Measurements from ENCODE around the gene SETD2. TPM values are rescaled to one million over a fixed set of nuclear protein-coding genes. Genes with fewer than 3 reads are reported as not detected.
"Not testable (repeated sequence)": the region's sequence is repeated elsewhere in the genome, so short reads cannot be mapped to it uniquely, and the experiment has no call there.

SETD2 gene
- total and polyA plus RNA-seq, 2 experiments from 2014 or later = 14.2 to 36.0 TPM

- Histone ChIP-seq H3K9me3 (ENCODE audit: low read depth) (no peaks in the 10 kb centered on the region), H3K27ac (no peak overlapping the region), H3K27me3 (no peaks in the 10 kb centered on the region), H3K4me1 (ENCODE audit: low read depth) (no peaks in the 10 kb centered on the region), H3K4me3 (no peak overlapping the region), H3K36me3 (peaks cover 6% of the 10 kb centered on the region)
- TF ChIP-seq, protein P1, sequence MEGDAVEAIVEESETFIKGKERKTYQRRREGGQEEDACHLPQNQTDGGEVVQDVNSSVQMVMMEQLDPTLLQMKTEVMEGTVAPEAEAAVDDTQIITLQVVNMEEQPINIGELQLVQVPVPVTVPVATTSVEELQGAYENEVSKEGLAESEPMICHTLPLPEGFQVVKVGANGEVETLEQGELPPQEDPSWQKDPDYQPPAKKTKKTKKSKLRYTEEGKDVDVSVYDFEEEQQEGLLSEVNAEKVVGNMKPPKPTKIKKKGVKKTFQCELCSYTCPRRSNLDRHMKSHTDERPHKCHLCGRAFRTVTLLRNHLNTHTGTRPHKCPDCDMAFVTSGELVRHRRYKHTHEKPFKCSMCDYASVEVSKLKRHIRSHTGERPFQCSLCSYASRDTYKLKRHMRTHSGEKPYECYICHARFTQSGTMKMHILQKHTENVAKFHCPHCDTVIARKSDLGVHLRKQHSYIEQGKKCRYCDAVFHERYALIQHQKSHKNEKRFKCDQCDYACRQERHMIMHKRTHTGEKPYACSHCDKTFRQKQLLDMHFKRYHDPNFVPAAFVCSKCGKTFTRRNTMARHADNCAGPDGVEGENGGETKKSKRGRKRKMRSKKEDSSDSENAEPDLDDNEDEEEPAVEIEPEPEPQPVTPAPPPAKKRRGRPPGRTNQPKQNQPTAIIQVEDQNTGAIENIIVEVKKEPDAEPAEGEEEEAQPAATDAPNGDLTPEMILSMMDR (IDR thresholded peaks at IDR 0.05; ENCODE audit: low read depth, low read length) = no peak
- DNase-seq (ENCODE audit: low read depth in 1 of 2, low spot score in 1 of 2) = no peak
Observed at GRCh38 chr3:47128137-47128536, 35.8 kb downstream of the SETD2 start.

DNA sequence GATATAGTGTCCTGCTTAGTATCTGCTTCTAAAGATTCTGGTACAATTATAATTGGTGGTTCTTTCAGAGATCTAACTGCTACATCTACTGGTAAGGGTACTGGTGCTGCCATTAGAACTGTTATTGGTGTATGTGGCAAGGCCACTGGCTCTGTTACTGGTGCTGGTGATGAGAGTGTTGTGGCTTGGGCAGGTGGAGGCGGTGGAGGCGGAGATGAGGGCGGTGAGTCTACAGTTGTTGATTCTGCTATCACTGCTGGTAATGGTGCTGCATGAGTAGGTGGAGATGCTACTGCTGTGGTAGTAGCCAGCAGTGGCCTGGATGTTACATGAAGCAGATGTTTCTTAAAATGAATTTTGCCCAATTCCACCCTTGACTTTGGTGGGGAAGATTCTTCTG is 40.1 kb downstream of the SETD2 start:
- H3K9me3 ChIP-seq (ENCODE audit: low read depth) = no peaks in the 10 kb centered on the region
- no peak overlapping the region for H3K27ac ChIP-seq
- H3K36me3 ChIP-seq = peaks cover 22% of the 10 kb centered on the region
- TF ChIP-seq, protein P1 (IDR thresholded peaks at IDR 0.05; ENCODE audit: low read depth, low read length) = no peak
- H3K4me3 ChIP-seq = no peak overlapping the region
- no peaks in the 10 kb centered on the region for H3K27me3 ChIP-seq
- H3K4me1 ChIP-seq (ENCODE audit: low read depth) = no peaks in the 10 kb centered on the region
- DNase-seq (ENCODE audit: low read depth in 1 of 2, low spot score in 1 of 2) = no peak

DNA sequence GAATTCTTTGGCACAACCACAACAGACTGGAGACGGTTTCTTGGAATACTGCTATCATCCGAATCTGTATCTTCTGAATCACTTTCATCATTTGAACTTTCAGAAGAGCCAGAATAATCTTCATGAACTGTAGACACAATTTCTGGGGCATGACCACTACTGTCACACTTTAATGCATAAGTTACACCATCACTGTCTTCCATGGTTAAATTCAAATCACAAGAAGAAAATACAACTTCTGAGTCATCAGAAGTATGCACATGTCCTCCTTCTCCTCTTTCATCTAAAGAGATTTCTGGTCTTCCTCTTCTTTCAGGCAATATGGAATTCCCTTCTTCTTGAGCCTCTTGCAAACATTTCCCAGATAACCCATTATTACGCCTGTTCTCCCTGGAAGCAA is 42.5 kb downstream of the SETD2 start:
- Histone ChIP-seq H3K27me3 (no peaks in the 10 kb centered on the region), H3K27ac (no peak overlapping the region), H3K36me3 (peaks cover 27% of the 10 kb centered on the region), H3K9me3 (ENCODE audit: low read depth) (no peaks in the 10 kb centered on the region), H3K4me1 (ENCODE audit: low read depth) (no peaks in the 10 kb centered on the region), H3K4me3 (no peak overlapping the region)
- DNase-seq (ENCODE audit: low read depth in 1 of 2, low spot score in 1 of 2) = no peak
- TF ChIP-seq, protein P1 (IDR thresholded peaks at IDR 0.05; ENCODE audit: low read depth, low read length) = no peak

DNA sequence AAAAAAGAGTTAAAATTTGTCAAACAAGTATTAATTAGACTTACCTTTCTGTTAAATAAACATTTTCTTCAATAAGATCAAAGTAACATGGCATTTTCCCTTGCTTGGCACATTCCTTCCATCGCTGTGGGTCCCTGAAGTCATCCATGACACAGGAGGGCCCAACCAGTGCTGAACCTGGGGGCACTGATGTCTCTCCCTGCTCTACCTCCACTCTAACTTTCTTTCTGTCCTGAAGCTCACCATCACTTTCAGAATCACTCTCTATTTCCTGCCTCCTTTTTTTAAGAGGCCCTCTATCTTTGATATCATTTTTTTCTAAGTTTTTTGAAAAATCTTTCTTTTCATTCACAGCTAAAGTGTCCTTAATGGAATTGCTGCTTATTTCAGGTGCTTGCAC is 43.8 kb downstream of the SETD2 start:
- Histone ChIP-seq H3K27me3 (no peaks in the 10 kb centered on the region), H3K9me3 (ENCODE audit: low read depth) (no peaks in the 10 kb centered on the region), H3K4me1 (ENCODE audit: low read depth) (no peaks in the 10 kb centered on the region), H3K36me3 (peaks cover 40% of the 10 kb centered on the region), H3K27ac (no peak overlapping the region), H3K4me3 (no peak overlapping the region)
- DNase-seq (ENCODE audit: low read depth in 1 of 2, low spot score in 1 of 2) = no peak
- TF ChIP-seq, protein P1 (IDR thresholded peaks at IDR 0.05; ENCODE audit: low read depth, low read length) = no peak

GRCh38 chr3:47119387-47119786 is 44.5 kb downstream of the SETD2 start:
- H3K27ac ChIP-seq; DNase-seq (ENCODE audit: low read depth in 1 of 2, low spot score in 1 of 2); H3K27me3 ChIP-seq; H3K4me1 ChIP-seq (ENCODE audit: low read depth); H3K4me3 ChIP-seq; H3K9me3 ChIP-seq (ENCODE audit: low read depth): not testable (repeated sequence)
- H3K36me3 ChIP-seq = peaks cover 43% of the 10 kb centered on the region

GRCh38 chr3:47117807-47118364 is 46.0 kb downstream of the SETD2 start:
- no peak overlapping the region for H3K27ac ChIP-seq
- H3K36me3 ChIP-seq = peaks cover 50% of the 10 kb centered on the region
- no peaks in the 10 kb centered on the region for H3K4me1 ChIP-seq (ENCODE audit: low read depth)
- no peaks in the 10 kb centered on the region for H3K9me3 ChIP-seq (ENCODE audit: low read depth)
- no peak overlapping the region for H3K4me3 ChIP-seq
- H3K27me3 ChIP-seq = no peaks in the 10 kb centered on the region
- TF ChIP-seq, protein P1 (IDR thresholded peaks at IDR 0.05; ENCODE audit: low read depth, low read length) = no peak
- no peak for DNase-seq (ENCODE audit: low read depth in 1 of 2, low spot score in 1 of 2)

DNA sequence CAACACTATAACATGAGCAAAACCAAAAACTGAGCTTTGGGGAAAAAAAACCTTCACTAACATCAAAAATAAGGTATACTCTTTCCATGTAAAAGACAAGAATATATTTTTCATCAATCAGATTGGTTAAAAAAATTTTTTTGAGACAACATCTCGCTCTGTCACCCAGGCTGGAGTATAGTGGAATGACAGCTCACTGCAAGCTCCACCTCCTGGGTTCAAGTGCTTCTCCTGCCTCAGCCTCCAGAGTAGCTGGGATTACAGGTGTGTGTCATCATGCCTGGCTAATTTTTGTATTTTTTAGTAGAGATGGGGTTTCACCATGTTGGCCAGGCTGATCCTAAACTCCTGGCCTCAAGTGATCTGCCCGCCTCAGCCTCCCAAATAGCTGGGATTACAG is 48.4 kb downstream of the SETD2 start:
- not testable (repeated sequence) for H3K27me3 ChIP-seq; H3K4me3 ChIP-seq; H3K9me3 ChIP-seq (ENCODE audit: low read depth); H3K4me1 ChIP-seq (ENCODE audit: low read depth); DNase-seq (ENCODE audit: low read depth in 1 of 2, low spot score in 1 of 2)
- Histone ChIP-seq H3K36me3 (peaks cover 49% of the 10 kb centered on the region), H3K27ac (peak overlapping the region; percentile 14)
